Uterus (tissue), 4 donors: Measurements from ENCODE around the gene KIF18A. TPM values are rescaled to one million over a fixed set of nuclear protein-coding genes. Genes with fewer than 3 reads are reported as not detected.

Experiments
- DNase-seq, 2 donors: peaks; one replicate each; pipeline ENCODE4 v3.0.0-alpha.2; 2019 to 2020
- H3K27ac ChIP-seq, 2 donors: fragments of 200-600 bp; sonication (generic); 1 replicate in 1 of 2; 2 replicates in 1 of 2; pipeline ENCODE4 v1.5.1; 2016 to 2018
- H3K27me3 ChIP-seq, 2 donors: fragments of 200-600 bp; sonication (generic); one replicate each; pipeline ENCODE4 v1.5.1; 2018 to 2019; ENCODE audit warnings: control low read depth in 1 of 2
- H3K36me3 ChIP-seq, 2 donors: fragments of 200-600 bp; sonication (generic); one replicate each; pipeline ENCODE4 v1.5.1; 2019; ENCODE audit warnings: control low read depth in 1 of 2
- H3K4me1 ChIP-seq, 2 donors: fragments of 200-600 bp; sonication (generic); one replicate each; pipeline ENCODE4 v1.5.1; 2018 to 2019; ENCODE audit warnings: control low read depth in 1 of 2
- H3K4me3 ChIP-seq, 2 donors: fragments of 200-600 bp; sonication (generic); 1 replicate in 1 of 2; 2 replicates in 1 of 2; pipeline ENCODE4 v1.5.1; 2018 to 2019; ENCODE audit warnings: mild to moderate bottlenecking in 1 of 2
- H3K9me3 ChIP-seq, 2 donors: fragments of 200-600 bp; sonication (generic); one replicate each; pipeline ENCODE4 v1.5.1; 2019; ENCODE audit warnings: control low read depth in 1 of 2
- POLR2A ChIP-seq, 2 donors: fragments of 450-650 bp; IDR thresholded peaks; one replicate each; pipeline ENCODE4 v1.6.1; 2016; ENCODE audit warnings: antibody characterized with exemption in 2 of 2, mild to moderate bottlenecking in 1 of 2, moderate library complexity in 1 of 2
- intact Hi-C: fragments of 100-400 bp; cut with DNase I; formaldehyde crosslinking; loops from one replicate; pipeline ENCODE4 v1.15.1; 2023; ENCODE audit warnings: low total_unique reads
- total RNA-seq, 4 donors: library from RNA; depleted of rRNA in 3 of 4; stranded (reverse); fragments of >200 nt in 3 of 4; gene quantifications; one replicate each; pipeline versions ENCODE4 v1.1.0 to v1.2.4, GENCODE V29; 2014 to 2023
- TF ChIP-seq, protein P1 (sequence below), 4 experiments: fragments of 200-600 bp in 2 of 4; fragments of 450-650 bp in 2 of 4; sonication (generic) in 2 of 4; IDR thresholded peaks; one replicate each; pipeline ENCODE4 v1.5.1; 2016 to 2019; ENCODE audit warnings: antibody characterized with exemption in 4 of 4, mild to moderate bottlenecking in 2 of 4, moderate library complexity in 1 of 4
- donor health status: DM: yes; HTN: yes; CAD: no.

KIF18A gene
- total RNA-seq, 4 donors from 2014 or later, result 0.29 to 13.1 (median 0.43) TPM; not detected in 1

DNA sequence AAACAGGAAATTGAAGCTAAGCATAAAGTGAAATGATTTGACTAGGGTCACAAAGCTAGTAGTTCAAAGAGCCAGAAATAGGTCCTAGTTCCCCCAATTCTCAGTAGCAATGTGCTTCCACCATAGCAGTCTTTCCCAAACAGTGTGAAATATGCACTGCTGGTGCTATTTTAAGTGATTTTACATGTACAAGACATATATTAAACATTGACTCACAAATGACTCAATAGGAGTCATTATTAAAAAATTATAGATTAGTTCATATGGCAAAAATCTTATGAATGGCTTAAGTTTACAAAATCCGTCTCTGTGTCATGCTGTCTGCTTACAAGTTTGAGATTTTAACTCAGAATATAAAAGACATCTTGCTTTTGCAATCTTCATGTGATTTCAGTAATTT, 21.4 kb downstream of the KIF18A start:
- H3K27me3 ChIP-seq, result no peaks in the 10 kb centered on the region
- H3K4me1 ChIP-seq, result no peaks in the 10 kb centered on the region
- TF ChIP-seq, protein P1, sequence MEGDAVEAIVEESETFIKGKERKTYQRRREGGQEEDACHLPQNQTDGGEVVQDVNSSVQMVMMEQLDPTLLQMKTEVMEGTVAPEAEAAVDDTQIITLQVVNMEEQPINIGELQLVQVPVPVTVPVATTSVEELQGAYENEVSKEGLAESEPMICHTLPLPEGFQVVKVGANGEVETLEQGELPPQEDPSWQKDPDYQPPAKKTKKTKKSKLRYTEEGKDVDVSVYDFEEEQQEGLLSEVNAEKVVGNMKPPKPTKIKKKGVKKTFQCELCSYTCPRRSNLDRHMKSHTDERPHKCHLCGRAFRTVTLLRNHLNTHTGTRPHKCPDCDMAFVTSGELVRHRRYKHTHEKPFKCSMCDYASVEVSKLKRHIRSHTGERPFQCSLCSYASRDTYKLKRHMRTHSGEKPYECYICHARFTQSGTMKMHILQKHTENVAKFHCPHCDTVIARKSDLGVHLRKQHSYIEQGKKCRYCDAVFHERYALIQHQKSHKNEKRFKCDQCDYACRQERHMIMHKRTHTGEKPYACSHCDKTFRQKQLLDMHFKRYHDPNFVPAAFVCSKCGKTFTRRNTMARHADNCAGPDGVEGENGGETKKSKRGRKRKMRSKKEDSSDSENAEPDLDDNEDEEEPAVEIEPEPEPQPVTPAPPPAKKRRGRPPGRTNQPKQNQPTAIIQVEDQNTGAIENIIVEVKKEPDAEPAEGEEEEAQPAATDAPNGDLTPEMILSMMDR (IDR thresholded peaks at IDR 0.05), result no peak
- TF ChIP-seq POLR2A (IDR thresholded peaks at IDR 0.05), result no peak
- DNase-seq, result no peak
- H3K9me3 ChIP-seq, result no peaks in the 10 kb centered on the region
- no peaks in the 10 kb centered on the region for H3K36me3 ChIP-seq
- H3K4me3 ChIP-seq, result no peak overlapping the region
- H3K27ac ChIP-seq, result no peak overlapping the region
- intact Hi-C loops, result no loop called here

DNA sequence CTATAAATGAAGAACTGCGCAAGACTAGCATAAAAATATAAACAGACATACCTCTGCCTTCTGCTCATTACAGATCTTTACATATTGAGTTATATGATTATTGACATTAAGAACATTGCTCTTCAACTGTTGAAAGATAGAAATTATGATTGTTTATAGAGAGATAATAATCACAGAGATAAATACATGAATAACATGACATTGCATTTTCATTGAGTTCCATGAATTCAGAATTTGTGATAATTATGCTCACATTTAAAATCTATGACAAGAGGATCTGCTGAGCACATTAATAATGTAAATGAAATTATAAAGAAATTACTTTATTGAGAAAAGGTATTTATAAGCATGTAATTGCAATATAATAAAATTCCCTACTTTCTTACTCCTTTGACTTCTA, 24.8 kb downstream of the KIF18A start:
- intact Hi-C loops, result no loop called here

DNA sequence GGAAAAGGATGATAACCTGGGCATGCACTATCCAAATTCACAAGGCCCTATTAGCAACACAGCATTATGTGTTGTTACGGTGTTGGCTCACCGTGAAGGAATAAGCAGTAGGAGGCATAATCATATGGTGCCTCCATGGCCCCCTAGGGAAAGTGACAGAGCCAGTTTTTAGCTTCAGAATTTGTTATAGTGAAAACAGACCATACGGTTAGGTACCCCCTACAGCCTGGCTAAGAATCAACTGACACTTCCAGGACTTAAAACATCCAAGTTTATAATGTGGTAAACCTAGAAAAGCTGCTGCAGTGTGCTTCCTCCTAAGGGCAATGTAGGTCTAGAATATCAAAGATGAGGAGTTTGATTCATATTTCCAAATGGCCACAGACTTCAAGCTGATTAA, 30.4 kb downstream of the KIF18A start:
- Histone ChIP-seq H3K4me1 (no peaks in the 10 kb centered on the region), H3K36me3 (no peaks in the 10 kb centered on the region), H3K27ac (no peak overlapping the region), H3K4me3 (no peak overlapping the region), H3K9me3 (no peaks in the 10 kb centered on the region), H3K27me3 (no peaks in the 10 kb centered on the region)
- DNase-seq, result no peak
- intact Hi-C loops, result no loop called here
- no peak for TF ChIP-seq POLR2A (IDR thresholded peaks at IDR 0.05)
- TF ChIP-seq, protein P1 (IDR thresholded peaks at IDR 0.05), result no peak

More for the DNA sequence above, 24.8 kb downstream of the KIF18A start:
- H3K27ac ChIP-seq, result no peak overlapping the region
- H3K27me3 ChIP-seq, result no peaks in the 10 kb centered on the region
- no peaks in the 10 kb centered on the region for H3K9me3 ChIP-seq
- no peak overlapping the region for H3K4me3 ChIP-seq
- no peaks in the 10 kb centered on the region for H3K4me1 ChIP-seq
- TF ChIP-seq POLR2A (IDR thresholded peaks at IDR 0.05), result no peak
- TF ChIP-seq, protein P1 (IDR thresholded peaks at IDR 0.05), result no peak
- H3K36me3 ChIP-seq, result no peaks in the 10 kb centered on the region
- no peak for DNase-seq

DNA sequence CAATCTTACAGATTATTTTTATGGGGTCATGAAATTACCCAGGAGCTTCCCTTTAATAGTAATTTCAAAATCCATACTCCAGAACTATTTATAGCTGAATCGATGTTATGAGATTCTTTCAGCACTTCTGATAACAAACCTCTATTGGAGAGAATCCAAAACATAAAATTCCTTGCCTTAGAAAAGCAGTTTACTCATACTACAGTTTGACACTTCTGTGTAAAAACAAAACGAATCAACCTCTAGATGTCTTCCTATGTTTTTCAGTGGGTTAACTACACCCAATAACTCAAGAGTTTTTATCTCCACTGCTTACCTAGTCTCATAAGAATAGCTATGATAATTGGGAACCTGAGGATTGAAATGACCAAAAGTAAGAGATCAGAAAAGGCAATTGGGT, 35.6 kb downstream of the KIF18A start:
- H3K4me1 ChIP-seq, result no peaks in the 10 kb centered on the region
- DNase-seq, result no peak
- H3K4me3 ChIP-seq, result no peak overlapping the region
- H3K27ac ChIP-seq, result no peak overlapping the region
- intact Hi-C loops, result no loop called here
- no peaks in the 10 kb centered on the region for H3K9me3 ChIP-seq
- H3K36me3 ChIP-seq, result no peaks in the 10 kb centered on the region
- H3K27me3 ChIP-seq, result no peaks in the 10 kb centered on the region
- TF ChIP-seq, protein P1 (IDR thresholded peaks at IDR 0.05), result no peak

DNA sequence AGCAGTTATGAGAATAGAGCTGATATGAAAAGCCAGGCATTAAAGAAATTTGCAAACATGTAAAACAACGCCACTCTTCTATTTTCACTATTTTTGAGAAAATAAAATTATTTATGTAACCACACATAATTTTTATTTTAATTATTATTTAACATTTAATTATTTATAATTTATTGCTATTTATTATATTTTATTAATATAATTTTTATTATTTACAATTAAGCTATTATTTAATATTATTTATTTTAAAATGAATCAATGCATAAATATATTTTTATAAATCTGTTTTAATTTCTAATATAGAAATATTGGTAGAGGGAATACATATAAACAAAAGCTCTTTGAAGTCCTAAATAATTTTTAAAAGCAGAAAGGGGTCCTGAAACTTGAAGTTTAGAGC, 36.7 kb downstream of the KIF18A start:
- Histone ChIP-seq H3K4me3 (no peak overlapping the region), H3K36me3 (no peaks in the 10 kb centered on the region), H3K4me1 (no peaks in the 10 kb centered on the region), H3K27me3 (no peaks in the 10 kb centered on the region), H3K27ac (no peak overlapping the region), H3K9me3 (no peaks in the 10 kb centered on the region)
- DNase-seq, result no peak
- TF ChIP-seq POLR2A (IDR thresholded peaks at IDR 0.05), result no peak
- TF ChIP-seq, protein P1 (IDR thresholded peaks at IDR 0.05), result no peak
- intact Hi-C loops, result no loop called here
